WTC11 (cell line): ENCODE measurements around the gene OR2A2. TPM values are rescaled to one million over a fixed set of nuclear protein-coding genes. Genes with fewer than 3 reads are reported as not detected.

ENCODE experiments used
- ATAC-seq: fragments of 200-7000 bp; cut with Tn5 transposase; 2 replicates; pipeline ENCODE4 v1.10.0; 2021; ENCODE audit warnings: mild to moderate bottlenecking, moderate library complexity
- CTCF ChIA-PET: fragments of 300-600 bp; sonication (Branson Sonifier 250); formaldehyde crosslinking; loops from one replicate; lab custom pipeline; 2021; ENCODE audit warnings: antibody characterized with exemption; lab: Charles Lee
- POLR2A ChIA-PET: fragments of 350-600 bp; sonication (Branson Sonifier 250); formaldehyde crosslinking; loops from one replicate; lab custom pipeline; 2021; ENCODE audit warnings: antibody characterized with exemption; lab: Charles Lee
- DNase-seq: peaks from one replicate; pipeline ENCODE4 v3.0.0; 2021; ENCODE audit warnings: low spot score
- H3K27ac Mint-ChIP-seq: 2 replicates; pipeline ENCODE4 v1.8.0; 2021; ENCODE audit warnings: mixed read lengths
- H3K27me3 Mint-ChIP-seq: 2 replicates; pipeline ENCODE4 v1.8.0; 2021; ENCODE audit warnings: low read depth, mild to moderate bottlenecking, moderate library complexity, mixed read lengths
- H3K36me3 Mint-ChIP-seq: 2 replicates; pipeline ENCODE4 v1.8.0; 2021; ENCODE audit warnings: mixed read lengths
- H3K4me1 Mint-ChIP-seq: 2 replicates; pipeline ENCODE4 v1.8.0; 2022; ENCODE audit warnings: mixed read lengths
- H3K4me3 Mint-ChIP-seq: 2 replicates; pipeline ENCODE4 v1.8.0; 2021; ENCODE audit warnings: mild to moderate bottlenecking, moderate library complexity, mixed read lengths
- H3K9me3 Mint-ChIP-seq: 2 replicates; pipeline ENCODE4 v1.8.0; 2021; ENCODE audit warnings: mixed read lengths
- CREM ChIP-seq: sonication (generic); formaldehyde crosslinking; IDR thresholded peaks from 2 replicates; pipeline ENCODE4 v1.8.1; 2022; ENCODE audit warnings: mild to moderate bottlenecking, missing genetic modification reagents, moderate library complexity
- GRHL2 ChIP-seq: fragments of 250-450 bp; sonication (Bioruptor Pico); IDR thresholded peaks from 2 replicates; pipeline ENCODE4 v1.8.0; 2022; ENCODE audit warnings: mild to moderate bottlenecking, moderate library complexity; ENCODE audit not compliant: insufficient replicate concordance, severe bottlenecking
- MXD4 ChIP-seq: fragments of 250-450 bp; sonication (Bioruptor Pico); IDR thresholded peaks from 2 replicates; pipeline ENCODE4 v1.8.0; 2021; ENCODE audit warnings: mild to moderate bottlenecking, moderate library complexity, borderline replicate concordance
- NFYB ChIP-seq: sonication (generic); formaldehyde crosslinking; conservative IDR thresholded peaks from 2 replicates; pipeline ENCODE4 v1.8.0; 2022; ENCODE audit warnings: low read depth, missing genetic modification reagents
- OVOL2 ChIP-seq: fragments of 250-450 bp; sonication (Bioruptor Pico); IDR thresholded peaks from 2 replicates; pipeline ENCODE4 v1.9.0; 2021; ENCODE audit warnings: mild to moderate bottlenecking, borderline replicate concordance
- RELA ChIP-seq: sonication (generic); formaldehyde crosslinking; IDR thresholded peaks from 2 replicates; pipeline ENCODE4 v1.8.1; 2022; ENCODE audit warnings: missing genetic modification reagents, mild to moderate bottlenecking, borderline replicate concordance
- SP1 ChIP-seq: sonication (generic); formaldehyde crosslinking; conservative IDR thresholded peaks from 2 replicates; pipeline ENCODE4 v1.8.1; 2022; ENCODE audit warnings: missing genetic modification reagents
- TCF7 ChIP-seq: sonication (generic); formaldehyde crosslinking; IDR thresholded peaks from 2 replicates; pipeline ENCODE4 v1.8.0; 2022; ENCODE audit warnings: mild to moderate bottlenecking, low read depth, missing genetic modification reagents, moderate library complexity
- TEAD1 ChIP-seq: sonication (generic); formaldehyde crosslinking; IDR thresholded peaks from 2 replicates; pipeline ENCODE4 v1.8.0; 2022; ENCODE audit warnings: mild to moderate bottlenecking, missing genetic modification reagents
- TEAD4 ChIP-seq: sonication (generic); formaldehyde crosslinking; IDR thresholded peaks from 2 replicates; pipeline ENCODE4 v1.8.0; 2022; ENCODE audit warnings: mild to moderate bottlenecking, missing genetic modification reagents
- ZNF121 ChIP-seq: sonication (generic); formaldehyde crosslinking; IDR thresholded peaks from 2 replicates; pipeline ENCODE4 v1.8.0; 2023; ENCODE audit warnings: missing genetic modification reagents
- ZNF317 ChIP-seq: sonication (generic); formaldehyde crosslinking; IDR thresholded peaks from 2 replicates; pipeline ENCODE4 v1.8.1; 2023; ENCODE audit warnings: low read depth, mild to moderate bottlenecking, moderate library complexity, missing genetic modification reagents, borderline replicate concordance
- ZNF423 ChIP-seq: fragments of 250-450 bp; sonication (Bioruptor Pico); IDR thresholded peaks from 2 replicates; pipeline ENCODE4 v2.1.2; 2022; ENCODE audit warnings: mild to moderate bottlenecking, moderate library complexity
- ZNF671 ChIP-seq: fragments of 250-450 bp; sonication (Bioruptor Pico); IDR thresholded peaks from 2 replicates; pipeline ENCODE4 v1.8.0; 2021; ENCODE audit warnings: mild to moderate bottlenecking
- total RNA-seq: library from RNA; stranded (reverse); gene quantifications from 3 replicates; pipeline ENCODE4 v1.2.3, GENCODE V29; 2021
- TF ChIP-seq, protein P1 (sequence below): fragments of 250-450 bp; sonication (Bioruptor Pico); IDR thresholded peaks from 2 replicates; pipeline ENCODE4 v1.9.0; 2021; ENCODE audit warnings: moderate library complexity, mild to moderate bottlenecking, inconsistent platforms, borderline replicate concordance
- TF ChIP-seq, protein P2 (sequence below): sonication (generic); formaldehyde crosslinking; IDR thresholded peaks from 2 replicates; pipeline ENCODE4 v1.8.0; 2022; ENCODE audit warnings: mild to moderate bottlenecking, missing genetic modification reagents
- TF ChIP-seq, protein P3 (sequence below): sonication (generic); formaldehyde crosslinking; IDR thresholded peaks from 2 replicates; pipeline ENCODE4 v1.8.0; 2022; ENCODE audit warnings: mild to moderate bottlenecking, missing genetic modification reagents
- TF ChIP-seq, protein P4 (sequence below): fragments of 250-450 bp; sonication (Bioruptor Pico); IDR thresholded peaks from 2 replicates; pipeline ENCODE4 v1.9.0; 2021; ENCODE audit warnings: mild to moderate bottlenecking
- TF ChIP-seq, protein P5 (sequence below): fragments of 250-450 bp; sonication (Bioruptor Pico); IDR thresholded peaks from 2 replicates; pipeline ENCODE4 v1.9.0; 2021; ENCODE audit warnings: mild to moderate bottlenecking
- TF ChIP-seq, protein P6 (sequence below): sonication (generic); formaldehyde crosslinking; IDR thresholded peaks from 2 replicates; pipeline ENCODE4 v1.8.1; 2023; ENCODE audit warnings: mild to moderate bottlenecking, missing genetic modification reagents

OR2A2 gene
- total RNA-seq, 1 experiment from 2014 or later, result not detected

DNA sequence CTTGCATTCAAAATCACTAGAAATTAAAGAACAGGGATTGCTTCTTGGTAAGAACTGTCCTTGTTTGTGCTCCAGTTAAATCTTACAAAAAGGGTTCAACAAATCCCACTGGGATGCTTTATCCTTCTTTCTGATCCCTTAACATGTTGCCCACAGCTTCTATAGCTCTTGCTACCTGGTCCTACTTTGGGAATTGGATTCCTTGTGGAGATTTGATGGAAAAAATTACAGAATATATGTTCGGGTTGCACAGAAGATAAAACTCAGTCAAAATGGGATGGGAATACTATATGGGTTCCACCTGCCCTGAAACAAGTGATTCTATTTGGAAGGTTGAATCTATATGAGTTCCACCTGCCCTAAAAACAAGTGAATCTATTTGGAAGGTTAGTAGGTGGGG lies 39.9 kb upstream of the OR2A2 start, which contains the start of gene OR2A25 (continued):
- TF ChIP-seq TEAD1 (CRISPR knock-in tag) (no peak), NFYB (CRISPR knock-in tag) (no peak), TCF7 (CRISPR knock-in tag) (no peak), MXD4 (CRISPR knock-in tag) (no peak), GRHL2 (CRISPR knock-in tag) (no peak), CREM (CRISPR knock-in tag) (no peak), ZNF121 (CRISPR knock-in tag) (no peak)
- TF ChIP-seq, protein P1, sequence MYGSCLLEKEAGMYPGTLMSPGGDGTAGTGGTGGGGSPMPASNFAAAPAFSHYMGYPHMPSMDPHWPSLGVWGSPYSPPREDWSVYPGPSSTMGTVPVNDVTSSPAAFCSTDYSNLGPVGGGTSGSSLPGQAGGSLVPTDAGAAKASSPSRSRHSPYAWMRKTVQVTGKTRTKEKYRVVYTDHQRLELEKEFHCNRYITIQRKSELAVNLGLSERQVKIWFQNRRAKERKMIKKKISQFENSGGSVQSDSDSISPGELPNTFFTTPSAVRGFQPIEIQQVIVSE, result no peak
- TF ChIP-seq, protein P2, sequence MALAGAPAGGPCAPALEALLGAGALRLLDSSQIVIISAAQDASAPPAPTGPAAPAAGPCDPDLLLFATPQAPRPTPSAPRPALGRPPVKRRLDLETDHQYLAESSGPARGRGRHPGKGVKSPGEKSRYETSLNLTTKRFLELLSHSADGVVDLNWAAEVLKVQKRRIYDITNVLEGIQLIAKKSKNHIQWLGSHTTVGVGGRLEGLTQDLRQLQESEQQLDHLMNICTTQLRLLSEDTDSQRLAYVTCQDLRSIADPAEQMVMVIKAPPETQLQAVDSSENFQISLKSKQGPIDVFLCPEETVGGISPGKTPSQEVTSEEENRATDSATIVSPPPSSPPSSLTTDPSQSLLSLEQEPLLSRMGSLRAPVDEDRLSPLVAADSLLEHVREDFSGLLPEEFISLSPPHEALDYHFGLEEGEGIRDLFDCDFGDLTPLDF (CRISPR knock-in tag), result no peak

DNA sequence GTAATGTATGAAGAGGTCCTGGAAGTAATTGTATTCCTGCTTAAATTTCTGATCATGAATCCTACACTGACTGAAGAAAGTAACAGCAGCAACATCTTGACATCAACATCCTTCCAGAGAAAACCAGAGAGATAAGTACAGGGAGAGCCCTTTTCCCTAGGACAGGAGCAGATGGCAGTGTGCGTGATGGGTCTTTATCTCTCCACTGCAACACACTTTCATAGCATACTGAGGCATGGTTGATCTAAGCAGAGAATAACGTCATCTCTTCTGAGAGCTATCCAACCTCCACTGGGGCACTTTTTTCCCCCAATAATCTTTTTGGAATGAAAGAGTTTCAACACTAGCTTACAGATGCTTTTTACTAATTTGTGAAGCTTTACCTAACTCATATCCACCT lies 39.4 kb upstream of the OR2A2 start:
- ATAC-seq, result no peak
- no peak overlapping the region for H3K4me3 Mint-ChIP-seq
- H3K27ac Mint-ChIP-seq, result no peak overlapping the region
- CTCF ChIA-PET, result no interaction called here
- no peaks in the 10 kb centered on the region for H3K4me1 Mint-ChIP-seq
- peaks cover 12% of the 10 kb centered on the region for H3K9me3 Mint-ChIP-seq
- no peaks in the 10 kb centered on the region for H3K27me3 Mint-ChIP-seq
- H3K36me3 Mint-ChIP-seq, result no peaks in the 10 kb centered on the region
- DNase-seq, result no peak
- POLR2A ChIA-PET, result no interaction called here
- TF ChIP-seq, protein P3, sequence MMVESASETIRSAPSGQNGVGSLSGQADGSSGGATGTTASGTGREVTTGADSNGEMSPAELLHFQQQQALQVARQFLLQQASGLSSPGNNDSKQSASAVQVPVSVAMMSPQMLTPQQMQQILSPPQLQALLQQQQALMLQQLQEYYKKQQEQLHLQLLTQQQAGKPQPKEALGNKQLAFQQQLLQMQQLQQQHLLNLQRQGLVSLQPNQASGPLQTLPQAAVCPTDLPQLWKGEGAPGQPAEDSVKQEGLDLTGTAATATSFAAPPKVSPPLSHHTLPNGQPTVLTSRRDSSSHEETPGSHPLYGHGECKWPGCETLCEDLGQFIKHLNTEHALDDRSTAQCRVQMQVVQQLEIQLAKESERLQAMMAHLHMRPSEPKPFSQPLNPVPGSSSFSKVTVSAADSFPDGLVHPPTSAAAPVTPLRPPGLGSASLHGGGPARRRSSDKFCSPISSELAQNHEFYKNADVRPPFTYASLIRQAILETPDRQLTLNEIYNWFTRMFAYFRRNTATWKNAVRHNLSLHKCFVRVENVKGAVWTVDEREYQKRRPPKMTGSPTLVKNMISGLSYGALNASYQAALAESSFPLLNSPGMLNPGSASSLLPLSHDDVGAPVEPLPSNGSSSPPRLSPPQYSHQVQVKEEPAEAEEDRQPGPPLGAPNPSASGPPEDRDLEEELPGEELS (CRISPR knock-in tag), result no peak
- TF ChIP-seq TEAD4 (CRISPR knock-in tag) (no peak), ZNF423 (CRISPR knock-in tag) (no peak), ZNF671 (CRISPR knock-in tag) (no peak), OVOL2 (CRISPR knock-in tag) (no peak), SP1 (CRISPR knock-in tag) (no peak), GRHL2 (CRISPR knock-in tag) (no peak), RELA (CRISPR knock-in tag) (no peak), ZNF317 (CRISPR knock-in tag) (no peak)
- TF ChIP-seq, protein P4, sequence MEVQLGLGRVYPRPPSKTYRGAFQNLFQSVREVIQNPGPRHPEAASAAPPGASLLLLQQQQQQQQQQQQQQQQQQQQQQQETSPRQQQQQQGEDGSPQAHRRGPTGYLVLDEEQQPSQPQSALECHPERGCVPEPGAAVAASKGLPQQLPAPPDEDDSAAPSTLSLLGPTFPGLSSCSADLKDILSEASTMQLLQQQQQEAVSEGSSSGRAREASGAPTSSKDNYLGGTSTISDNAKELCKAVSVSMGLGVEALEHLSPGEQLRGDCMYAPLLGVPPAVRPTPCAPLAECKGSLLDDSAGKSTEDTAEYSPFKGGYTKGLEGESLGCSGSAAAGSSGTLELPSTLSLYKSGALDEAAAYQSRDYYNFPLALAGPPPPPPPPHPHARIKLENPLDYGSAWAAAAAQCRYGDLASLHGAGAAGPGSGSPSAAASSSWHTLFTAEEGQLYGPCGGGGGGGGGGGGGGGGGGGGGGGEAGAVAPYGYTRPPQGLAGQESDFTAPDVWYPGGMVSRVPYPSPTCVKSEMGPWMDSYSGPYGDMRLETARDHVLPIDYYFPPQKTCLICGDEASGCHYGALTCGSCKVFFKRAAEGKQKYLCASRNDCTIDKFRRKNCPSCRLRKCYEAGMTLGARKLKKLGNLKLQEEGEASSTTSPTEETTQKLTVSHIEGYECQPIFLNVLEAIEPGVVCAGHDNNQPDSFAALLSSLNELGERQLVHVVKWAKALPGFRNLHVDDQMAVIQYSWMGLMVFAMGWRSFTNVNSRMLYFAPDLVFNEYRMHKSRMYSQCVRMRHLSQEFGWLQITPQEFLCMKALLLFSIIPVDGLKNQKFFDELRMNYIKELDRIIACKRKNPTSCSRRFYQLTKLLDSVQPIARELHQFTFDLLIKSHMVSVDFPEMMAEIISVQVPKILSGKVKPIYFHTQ (CRISPR knock-in tag), result no peak
- TF ChIP-seq, protein P5, sequence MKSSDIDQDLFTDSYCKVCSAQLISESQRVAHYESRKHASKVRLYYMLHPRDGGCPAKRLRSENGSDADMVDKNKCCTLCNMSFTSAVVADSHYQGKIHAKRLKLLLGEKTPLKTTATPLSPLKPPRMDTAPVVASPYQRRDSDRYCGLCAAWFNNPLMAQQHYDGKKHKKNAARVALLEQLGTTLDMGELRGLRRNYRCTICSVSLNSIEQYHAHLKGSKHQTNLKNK (CRISPR knock-in tag), result no peak
- TF ChIP-seq, protein P6, sequence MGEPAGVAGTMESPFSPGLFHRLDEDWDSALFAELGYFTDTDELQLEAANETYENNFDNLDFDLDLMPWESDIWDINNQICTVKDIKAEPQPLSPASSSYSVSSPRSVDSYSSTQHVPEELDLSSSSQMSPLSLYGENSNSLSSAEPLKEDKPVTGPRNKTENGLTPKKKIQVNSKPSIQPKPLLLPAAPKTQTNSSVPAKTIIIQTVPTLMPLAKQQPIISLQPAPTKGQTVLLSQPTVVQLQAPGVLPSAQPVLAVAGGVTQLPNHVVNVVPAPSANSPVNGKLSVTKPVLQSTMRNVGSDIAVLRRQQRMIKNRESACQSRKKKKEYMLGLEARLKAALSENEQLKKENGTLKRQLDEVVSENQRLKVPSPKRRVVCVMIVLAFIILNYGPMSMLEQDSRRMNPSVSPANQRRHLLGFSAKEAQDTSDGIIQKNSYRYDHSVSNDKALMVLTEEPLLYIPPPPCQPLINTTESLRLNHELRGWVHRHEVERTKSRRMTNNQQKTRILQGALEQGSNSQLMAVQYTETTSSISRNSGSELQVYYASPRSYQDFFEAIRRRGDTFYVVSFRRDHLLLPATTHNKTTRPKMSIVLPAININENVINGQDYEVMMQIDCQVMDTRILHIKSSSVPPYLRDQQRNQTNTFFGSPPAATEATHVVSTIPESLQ (CRISPR knock-in tag), result no peak
